ENCODE results near the gene CMA1.
"Not testable (repeated sequence)": the region's sequence is repeated elsewhere in the genome, so short reads cannot be mapped to it uniquely, and the experiment has no call there.

The CMA1 gene, protein sequence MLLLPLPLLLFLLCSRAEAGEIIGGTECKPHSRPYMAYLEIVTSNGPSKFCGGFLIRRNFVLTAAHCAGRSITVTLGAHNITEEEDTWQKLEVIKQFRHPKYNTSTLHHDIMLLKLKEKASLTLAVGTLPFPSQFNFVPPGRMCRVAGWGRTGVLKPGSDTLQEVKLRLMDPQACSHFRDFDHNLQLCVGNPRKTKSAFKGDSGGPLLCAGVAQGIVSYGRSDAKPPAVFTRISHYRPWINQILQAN

DNA sequence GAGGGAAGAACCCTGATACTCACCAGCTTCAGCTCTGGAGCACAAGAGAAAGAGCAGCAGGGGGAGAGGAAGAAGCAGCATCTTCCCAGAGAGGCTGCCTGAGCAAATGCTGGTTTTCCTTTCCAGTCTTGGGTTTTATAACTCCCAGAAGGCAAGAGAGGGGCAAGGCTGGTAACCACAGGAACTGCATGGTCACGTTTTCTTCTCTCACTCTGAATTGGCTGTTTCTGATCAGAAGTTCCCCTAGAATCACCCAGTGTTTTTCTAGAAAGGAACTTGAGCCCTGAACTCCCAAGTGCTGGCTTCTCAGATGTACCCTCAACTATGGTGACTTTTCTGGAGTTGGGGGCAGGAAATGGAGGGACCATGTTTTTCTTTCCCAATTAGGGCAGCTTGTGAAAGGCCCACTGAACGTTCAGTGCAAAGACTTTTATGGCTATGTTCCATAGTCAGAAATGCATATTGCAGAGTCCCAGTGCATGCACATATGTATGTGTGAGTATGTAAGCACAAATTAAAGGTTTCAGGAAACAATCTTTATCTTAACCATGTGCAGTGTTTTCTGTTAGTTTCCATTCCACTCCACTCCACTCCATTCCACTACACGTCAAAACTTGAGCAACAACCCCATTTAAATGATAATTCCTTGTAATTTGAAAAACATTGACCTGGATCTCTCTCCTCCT, at the start of gene CMA1:
Gene CMA1, minus strand, starts transcription at position 111 of the 686 bp plus-strand sequence. Its CDS starts 30 bp downstream, at position 81.
- ChIA-PET POLR2A (ENCODE audit: low non-redundant PET) (no interaction called here), CTCF (no interaction called here)
- DNase-seq (ENCODE audit: low spot score): no peak
- TF ChIP-seq, protein P1, sequence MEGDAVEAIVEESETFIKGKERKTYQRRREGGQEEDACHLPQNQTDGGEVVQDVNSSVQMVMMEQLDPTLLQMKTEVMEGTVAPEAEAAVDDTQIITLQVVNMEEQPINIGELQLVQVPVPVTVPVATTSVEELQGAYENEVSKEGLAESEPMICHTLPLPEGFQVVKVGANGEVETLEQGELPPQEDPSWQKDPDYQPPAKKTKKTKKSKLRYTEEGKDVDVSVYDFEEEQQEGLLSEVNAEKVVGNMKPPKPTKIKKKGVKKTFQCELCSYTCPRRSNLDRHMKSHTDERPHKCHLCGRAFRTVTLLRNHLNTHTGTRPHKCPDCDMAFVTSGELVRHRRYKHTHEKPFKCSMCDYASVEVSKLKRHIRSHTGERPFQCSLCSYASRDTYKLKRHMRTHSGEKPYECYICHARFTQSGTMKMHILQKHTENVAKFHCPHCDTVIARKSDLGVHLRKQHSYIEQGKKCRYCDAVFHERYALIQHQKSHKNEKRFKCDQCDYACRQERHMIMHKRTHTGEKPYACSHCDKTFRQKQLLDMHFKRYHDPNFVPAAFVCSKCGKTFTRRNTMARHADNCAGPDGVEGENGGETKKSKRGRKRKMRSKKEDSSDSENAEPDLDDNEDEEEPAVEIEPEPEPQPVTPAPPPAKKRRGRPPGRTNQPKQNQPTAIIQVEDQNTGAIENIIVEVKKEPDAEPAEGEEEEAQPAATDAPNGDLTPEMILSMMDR (conservative IDR thresholded peaks at IDR 0.05; ENCODE audit: low read depth): no peak
- no peak within 1 kb of the TSS for H3K27ac ChIP-seq

DNA sequence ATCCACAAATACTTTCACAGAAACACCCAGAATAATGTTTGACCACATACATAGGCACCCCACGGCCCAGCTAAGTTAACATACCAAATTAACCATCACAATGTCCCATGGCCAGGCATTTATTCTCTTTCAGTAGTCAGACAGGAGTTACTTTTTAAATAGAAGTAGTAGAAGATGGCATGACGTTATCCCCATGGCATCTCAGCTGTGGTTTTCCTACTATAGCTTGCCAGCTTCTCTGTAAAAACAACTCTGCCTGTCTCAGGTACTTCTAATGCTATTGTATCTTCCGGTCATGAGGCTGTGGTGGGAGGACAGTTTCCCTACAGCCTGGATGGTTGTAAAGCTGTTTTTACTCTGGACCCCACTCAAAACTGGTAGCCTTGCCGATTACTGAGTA, 48.7 kb upstream of the CMA1 start:
- DNase-seq (ENCODE audit: low spot score): peak; percentile 29
- H3K27ac ChIP-seq: no peak overlapping the region
- POLR2A ChIA-PET (ENCODE audit: low non-redundant PET): no interaction called here
- CTCF ChIA-PET: interaction anchor here (0.8 kb wide), 1 partner anchor 75 kb away, joined by 4 read pairs; no protein-coding TSS in a partner anchor
- TF ChIP-seq, protein P1 (conservative IDR thresholded peaks at IDR 0.05; ENCODE audit: low read depth): no peak

DNA sequence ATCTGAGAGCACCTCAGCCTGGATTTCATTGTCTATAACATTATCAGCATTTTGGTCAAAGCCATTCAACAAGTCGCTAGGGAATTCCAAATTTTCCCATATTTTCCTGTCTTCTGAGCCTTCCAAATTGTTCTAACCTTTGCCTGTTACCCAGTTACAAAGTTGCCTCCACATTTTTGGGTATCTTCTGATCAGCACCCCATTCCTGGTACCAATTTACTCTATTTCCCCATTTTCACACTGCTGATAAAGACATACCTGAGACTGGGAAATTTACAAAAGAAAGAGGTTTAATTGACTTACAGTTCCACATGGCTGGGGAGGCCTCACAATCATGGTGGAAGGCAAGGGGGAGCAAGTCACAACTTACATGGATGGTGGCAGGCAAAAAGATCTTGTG, 41.0 kb upstream of the CMA1 start:
- H3K27ac ChIP-seq; POLR2A ChIA-PET (ENCODE audit: low non-redundant PET); CTCF ChIA-PET; DNase-seq (ENCODE audit: low spot score): not testable (repeated sequence)

DNA sequence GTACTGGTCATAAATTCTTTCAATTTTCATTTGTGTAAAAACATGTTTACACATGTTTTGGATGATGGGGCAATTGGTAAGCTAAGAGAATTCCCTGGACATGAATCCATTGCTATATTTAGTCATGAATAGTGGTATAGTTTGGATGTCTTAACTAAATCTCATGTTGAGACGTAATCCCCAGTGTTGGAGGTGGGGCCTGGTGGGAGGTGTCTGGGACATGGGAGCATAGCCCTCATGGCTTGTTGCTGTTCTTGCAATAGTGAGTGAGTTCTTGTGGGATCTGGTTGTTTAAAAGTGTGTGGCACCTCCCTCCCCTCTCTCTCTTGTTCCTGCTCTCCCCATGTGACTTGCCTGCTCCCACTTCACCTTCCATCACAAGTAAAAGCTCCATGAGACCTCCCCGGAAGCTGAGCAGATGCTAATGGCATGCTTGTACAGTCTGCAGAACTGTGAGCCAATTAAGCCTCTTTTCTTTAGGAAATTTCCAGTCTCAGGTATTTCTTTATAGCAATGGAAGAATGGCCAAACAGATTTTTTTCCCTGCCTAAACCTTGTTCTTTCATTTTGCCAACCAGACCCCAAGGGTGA, 34.4 kb upstream of the CMA1 start:
- H3K27ac ChIP-seq: peak overlapping the region; percentile 84
- TF ChIP-seq, protein P1 (conservative IDR thresholded peaks at IDR 0.05; ENCODE audit: low read depth): no peak
- peak; percentile 71 for DNase-seq (ENCODE audit: low spot score)
- ChIA-PET CTCF (no interaction called here), POLR2A (ENCODE audit: low non-redundant PET) (no interaction called here)

DNA sequence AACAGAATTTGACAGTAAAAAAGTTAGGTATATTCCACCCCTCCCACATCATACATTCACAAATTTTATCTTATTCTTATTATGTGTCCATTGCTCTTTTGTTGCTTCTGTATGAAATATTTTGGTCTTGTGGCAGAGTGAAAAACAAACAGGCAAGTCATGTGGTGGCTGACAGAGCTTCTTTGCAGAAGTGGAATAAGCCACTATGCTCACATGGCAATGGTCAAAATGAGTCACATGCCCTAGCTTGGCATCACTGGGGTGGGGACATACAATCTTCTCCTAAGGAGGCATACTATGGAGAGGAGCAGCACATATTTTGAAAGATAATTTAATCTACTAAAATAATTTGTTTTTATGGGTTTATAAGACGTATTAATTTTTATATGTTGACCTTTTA, 27.7 kb upstream of the CMA1 start:
- TF ChIP-seq, protein P1 (conservative IDR thresholded peaks at IDR 0.05; ENCODE audit: low read depth): no peak
- H3K27ac ChIP-seq: no peak overlapping the region
- ChIA-PET CTCF (no interaction called here), POLR2A (ENCODE audit: low non-redundant PET) (no interaction called here)
- no peak for DNase-seq (ENCODE audit: low spot score)

DNA sequence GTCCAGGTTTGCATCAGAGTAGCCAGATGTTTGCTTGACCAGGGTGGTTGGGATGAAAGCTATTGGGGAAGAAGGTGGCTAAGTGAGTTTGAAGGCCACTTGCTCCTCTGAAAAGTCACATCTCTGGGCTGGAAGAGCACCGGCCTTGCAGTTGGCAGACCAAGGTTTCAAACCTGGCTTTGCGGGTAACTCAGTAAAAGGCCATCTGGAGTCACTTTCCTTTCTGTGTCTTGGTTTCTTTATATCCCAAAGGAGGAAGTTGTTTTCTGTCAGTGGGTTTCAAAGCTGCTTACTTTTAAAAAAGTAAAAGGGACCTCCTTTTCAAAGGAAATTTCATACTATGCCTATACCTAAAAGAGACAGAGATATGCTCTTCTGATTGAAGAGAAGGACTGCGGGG, 26.2 kb upstream of the CMA1 start:
- POLR2A ChIA-PET (ENCODE audit: low non-redundant PET): no interaction called here
- CTCF ChIA-PET: no interaction called here
- TF ChIP-seq, protein P1 (conservative IDR thresholded peaks at IDR 0.05; ENCODE audit: low read depth): no peak
- H3K27ac ChIP-seq: no peak overlapping the region
- DNase-seq (ENCODE audit: low spot score): no peak

DNA sequence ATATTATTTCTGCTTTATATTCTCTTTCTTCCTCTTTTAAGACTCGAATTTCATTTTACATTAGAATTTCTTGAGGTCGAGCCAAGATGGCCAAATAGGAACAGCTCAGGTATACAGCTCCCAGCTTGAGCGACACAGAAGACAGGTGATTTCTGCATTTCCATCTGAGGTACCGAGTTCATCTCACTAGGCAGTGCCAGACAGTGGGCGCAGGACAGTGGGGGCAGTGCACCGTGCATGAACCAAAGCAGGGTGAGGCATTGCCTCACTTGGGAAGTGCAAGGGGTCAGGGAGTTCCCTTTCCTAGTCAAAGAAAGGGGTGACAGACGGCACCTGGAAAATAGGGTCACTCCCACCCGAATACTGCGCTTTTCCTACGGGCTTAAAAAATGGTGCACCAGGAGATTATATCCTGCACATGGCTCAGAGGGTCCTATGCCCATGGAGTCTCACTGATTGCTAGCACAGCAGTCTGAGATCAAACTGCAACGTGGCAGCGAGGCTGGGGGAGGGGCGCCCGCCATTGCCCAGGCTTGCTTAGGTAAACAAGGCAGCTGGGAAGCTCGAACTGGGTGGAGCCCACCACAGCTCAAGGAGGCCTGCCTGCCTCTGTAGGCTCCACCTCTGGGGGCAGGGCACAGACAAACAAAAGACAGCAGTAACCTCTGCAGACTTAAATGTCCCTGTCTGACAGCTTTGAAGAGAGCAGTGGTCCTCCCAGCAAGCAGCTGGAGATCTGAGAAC, 18.0 kb upstream of the CMA1 start:
- DNase-seq (ENCODE audit: low spot score); H3K27ac ChIP-seq; POLR2A ChIA-PET (ENCODE audit: low non-redundant PET): not testable (repeated sequence)
- CTCF ChIA-PET: interaction anchor here (0.6 to 1.2 kb wide), 2 partner anchors 67 to 154 kb away, joined by 3 read pairs; no protein-coding TSS in a partner anchor

All from RWPE1 (cell line).